Stimulated activated CD4-positive, alpha-beta T cell treated with anti-CD3 and anti-CD28 coated beads, Interleukin-4, amount 100 ng/mL, for 24 hours (primary cell): ENCODE results near the gene SLC35F2.
"Not testable (repeated sequence)": the region's sequence is repeated elsewhere in the genome, so short reads cannot be mapped to it uniquely, and the experiment has no call there.

Experiments used
- DNase-seq: peaks from one replicate; pipeline ENCODE4 v3.0.0-alpha.2; 2020

Gene SLC35F2

GRCh38 chr11:107840129-107840484 is 18.5 kb downstream of the SLC35F2 start:
- DNase-seq, result no peak

GRCh38 chr11:107836851-107837250 is 21.7 kb downstream of the SLC35F2 start:
- DNase-seq, result no peak

- no peak for DNase-seq
Measured at GRCh38 chr11:107834995-107835394, 23.6 kb downstream of the SLC35F2 start.

- not testable (repeated sequence) for DNase-seq
Measured at GRCh38 chr11:107833926-107834325, 24.7 kb downstream of the SLC35F2 start.

- no peak for DNase-seq
Measured at GRCh38 chr11:107830915-107831540, 27.6 kb downstream of the SLC35F2 start.

GRCh38 chr11:107827041-107827440 is 31.5 kb downstream of the SLC35F2 start:
- DNase-seq, result no peak

- no peak for DNase-seq
Measured at GRCh38 chr11:107825875-107826274, 32.7 kb downstream of the SLC35F2 start.

GRCh38 chr11:107824668-107825369 is 33.8 kb downstream of the SLC35F2 start:
- DNase-seq, result no peak

- DNase-seq, result no peak
Measured at GRCh38 chr11:107821199-107821927, 37.2 kb downstream of the SLC35F2 start.

- no peak for DNase-seq
Measured at GRCh38 chr11:107819361-107820014, 39.1 kb downstream of the SLC35F2 start.

GRCh38 chr11:107818491-107818890 is 40.1 kb downstream of the SLC35F2 start:
- DNase-seq, result no peak

GRCh38 chr11:107816028-107816427 is 42.6 kb downstream of the SLC35F2 start:
- no peak for DNase-seq

GRCh38 chr11:107810875-107811274 is 47.7 kb downstream of the SLC35F2 start:
- no peak for DNase-seq

GRCh38 chr11:107808521-107808920 is 50.1 kb downstream of the SLC35F2 start:
- no peak for DNase-seq

- DNase-seq, result no peak
Measured at GRCh38 chr11:107804971-107805370, 53.6 kb downstream of the SLC35F2 start.

- DNase-seq, result no peak
Measured at GRCh38 chr11:107804211-107804610, 54.4 kb downstream of the SLC35F2 start.

GRCh38 chr11:107801641-107802040 is 56.9 kb downstream of the SLC35F2 start:
- no peak for DNase-seq

GRCh38 chr11:107799218-107799859 is 59.2 kb downstream of the SLC35F2 start:
- DNase-seq, result peak; percentile 70

GRCh38 chr11:107792049-107792443 is 66.5 kb downstream of the SLC35F2 start:
- no peak for DNase-seq

GRCh38 chr11:107791343-107792048 is 67.1 kb downstream of the SLC35F2 start:
- no peak for DNase-seq

GRCh38 chr11:107789767-107790166 is 68.8 kb downstream of the SLC35F2 start:
- no peak for DNase-seq

- no peak for DNase-seq
Measured at GRCh38 chr11:107787733-107788132, 70.9 kb downstream of the SLC35F2 start.
